Lower leg skin (tissue), 4 donors: Measurements from ENCODE around the gene SEMA4A. TPM values are rescaled to one million over a fixed set of nuclear protein-coding genes. Genes with fewer than 3 reads are reported as not detected.

ENCODE experiments used
- DNase-seq, 2 donors: peaks; one replicate each; pipeline ENCODE4 v3.0.0-alpha.2; 2019; ENCODE audit warnings: low spot score in 2 of 2
- H3K4me3 ChIP-seq: fragments of 200-600 bp; sonication (generic); 2 replicates; pipeline ENCODE4 v1.5.1; 2017; ENCODE audit warnings: mild to moderate bottlenecking, low read depth; ENCODE audit not compliant: poor library complexity, severe bottlenecking
- POLR2A ChIP-seq, 2 donors: fragments of 450-650 bp; IDR thresholded peaks; one replicate each; pipeline ENCODE4 v1.6.1; 2016 to 2017; ENCODE audit warnings: antibody characterized with exemption in 2 of 2, mild to moderate bottlenecking in 1 of 2, moderate library complexity in 1 of 2
- WGBS, 2 donors: methylation state at CpG; one replicate each; pipeline ENCODE4 v1.1.5; 2018; 5-methylcytosine and 5-hydroxymethylcytosine counted together
- intact Hi-C: fragments of 100-400 bp; cut with DNase I; formaldehyde crosslinking; loops from one replicate; pipeline ENCODE4 v1.15.0; 2023; ENCODE audit warnings: low total_unique reads
- total RNA-seq, 4 donors: library from RNA; depleted of rRNA; stranded (reverse); fragments of >200 nt; gene quantifications; one replicate each; pipeline ENCODE4 v1.1.0, GENCODE V29; 2016
- TF ChIP-seq, protein P1 (sequence below), 3 donors: fragments of 450-650 bp; IDR thresholded peaks; one replicate each; pipeline ENCODE4 v1.5.1; 2016; ENCODE audit warnings: antibody characterized with exemption in 3 of 3, mild to moderate bottlenecking in 3 of 3, moderate library complexity in 2 of 3

Gene SEMA4A
- total RNA-seq, 4 donors from 2014 or later: 30.5 to 45.4 (median 41.4) TPM

DNA sequence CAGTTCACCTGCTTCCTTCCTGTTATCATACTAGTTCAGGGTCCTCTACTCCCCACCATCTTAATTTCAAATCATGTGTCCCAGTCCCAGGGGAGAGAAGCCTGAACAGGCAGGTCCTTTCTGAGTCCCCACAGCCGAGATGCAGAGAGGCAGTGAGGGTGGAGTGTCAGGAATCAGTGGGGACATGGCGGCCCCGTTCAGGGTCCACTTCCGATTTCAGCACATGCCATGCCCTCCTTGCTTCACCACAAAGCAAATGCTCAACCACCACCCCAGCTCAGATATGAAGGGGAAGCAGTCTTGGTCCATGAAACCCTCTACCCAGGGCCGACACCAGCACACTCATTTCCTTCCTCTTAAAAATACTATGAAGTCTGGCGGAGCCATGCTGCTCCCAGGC, 5.2 kb upstream of the SEMA4A start:
- TF ChIP-seq POLR2A (IDR thresholded peaks at IDR 0.05): no peak
- TF ChIP-seq, protein P1, sequence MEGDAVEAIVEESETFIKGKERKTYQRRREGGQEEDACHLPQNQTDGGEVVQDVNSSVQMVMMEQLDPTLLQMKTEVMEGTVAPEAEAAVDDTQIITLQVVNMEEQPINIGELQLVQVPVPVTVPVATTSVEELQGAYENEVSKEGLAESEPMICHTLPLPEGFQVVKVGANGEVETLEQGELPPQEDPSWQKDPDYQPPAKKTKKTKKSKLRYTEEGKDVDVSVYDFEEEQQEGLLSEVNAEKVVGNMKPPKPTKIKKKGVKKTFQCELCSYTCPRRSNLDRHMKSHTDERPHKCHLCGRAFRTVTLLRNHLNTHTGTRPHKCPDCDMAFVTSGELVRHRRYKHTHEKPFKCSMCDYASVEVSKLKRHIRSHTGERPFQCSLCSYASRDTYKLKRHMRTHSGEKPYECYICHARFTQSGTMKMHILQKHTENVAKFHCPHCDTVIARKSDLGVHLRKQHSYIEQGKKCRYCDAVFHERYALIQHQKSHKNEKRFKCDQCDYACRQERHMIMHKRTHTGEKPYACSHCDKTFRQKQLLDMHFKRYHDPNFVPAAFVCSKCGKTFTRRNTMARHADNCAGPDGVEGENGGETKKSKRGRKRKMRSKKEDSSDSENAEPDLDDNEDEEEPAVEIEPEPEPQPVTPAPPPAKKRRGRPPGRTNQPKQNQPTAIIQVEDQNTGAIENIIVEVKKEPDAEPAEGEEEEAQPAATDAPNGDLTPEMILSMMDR (IDR thresholded peaks at IDR 0.05): no peak
- DNase-seq: no peak
- intact Hi-C loops: loop anchor here (5.0 kb wide), 1 partner anchor 74 kb away; no protein-coding TSS in a partner anchor
- 51 to 66% methylated on average over 6 of the region's 6 CpGs for WGBS, 2 donors
- H3K4me3 ChIP-seq: no peak overlapping the region

DNA sequence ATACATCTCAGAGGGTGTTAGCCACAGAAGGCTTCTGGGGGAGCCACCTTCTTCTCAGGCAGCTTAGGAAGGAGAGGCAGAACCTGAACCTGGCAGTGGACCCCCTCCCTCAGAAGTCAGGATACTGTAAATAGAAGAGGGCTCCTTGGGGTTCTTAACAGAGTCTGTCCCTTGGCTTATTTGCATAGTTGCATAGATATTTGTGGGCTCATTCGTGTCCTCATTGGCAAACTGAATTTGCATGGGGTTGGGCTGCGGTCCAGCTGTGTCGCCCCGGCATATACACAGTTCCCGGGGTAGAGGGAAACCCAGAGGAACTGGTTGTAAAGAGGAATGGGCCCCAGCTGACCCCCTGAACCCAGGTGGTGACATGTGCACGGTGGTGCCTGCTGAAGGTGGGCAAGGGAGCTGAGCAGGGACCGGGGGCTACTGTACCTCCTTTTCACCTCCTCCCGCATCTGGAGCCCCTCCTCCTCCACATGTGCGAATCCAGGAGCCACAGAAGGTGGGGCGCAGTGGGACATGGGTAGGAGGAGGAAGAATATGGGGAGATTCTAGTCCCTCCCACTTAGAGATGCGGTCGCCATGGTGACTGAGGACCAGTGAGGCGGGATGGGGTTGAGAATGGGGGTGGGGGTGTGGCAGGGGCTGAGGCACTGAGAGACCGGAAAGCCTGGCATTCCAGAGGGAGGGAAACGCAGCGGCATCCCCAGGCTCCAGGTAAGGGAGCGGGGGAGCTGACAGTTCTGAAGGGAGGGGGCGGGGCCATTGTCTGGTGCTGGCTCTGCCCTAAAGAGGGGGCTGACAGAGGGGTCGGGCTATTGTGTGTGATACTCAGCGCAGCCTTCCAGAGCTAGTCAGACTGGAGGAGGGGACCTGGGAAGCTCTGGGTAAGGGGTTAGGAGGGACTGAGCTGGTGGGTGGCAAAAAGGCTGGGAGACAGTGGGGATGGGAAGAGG, 3.7 kb upstream of the SEMA4A start:
- no peak for DNase-seq
- H3K4me3 ChIP-seq: no peak overlapping the region
- TF ChIP-seq, protein P1 (IDR thresholded peaks at IDR 0.05): no peak
- TF ChIP-seq POLR2A (IDR thresholded peaks at IDR 0.05): no peak
- 29 to 37% methylated on average over 20 of the region's 20 CpGs for WGBS, 2 donors
- intact Hi-C loops: loop anchor here (5.0 to 10.0 kb wide), 2 partner anchors 55 to 73 kb away; no protein-coding TSS in a partner anchor

DNA sequence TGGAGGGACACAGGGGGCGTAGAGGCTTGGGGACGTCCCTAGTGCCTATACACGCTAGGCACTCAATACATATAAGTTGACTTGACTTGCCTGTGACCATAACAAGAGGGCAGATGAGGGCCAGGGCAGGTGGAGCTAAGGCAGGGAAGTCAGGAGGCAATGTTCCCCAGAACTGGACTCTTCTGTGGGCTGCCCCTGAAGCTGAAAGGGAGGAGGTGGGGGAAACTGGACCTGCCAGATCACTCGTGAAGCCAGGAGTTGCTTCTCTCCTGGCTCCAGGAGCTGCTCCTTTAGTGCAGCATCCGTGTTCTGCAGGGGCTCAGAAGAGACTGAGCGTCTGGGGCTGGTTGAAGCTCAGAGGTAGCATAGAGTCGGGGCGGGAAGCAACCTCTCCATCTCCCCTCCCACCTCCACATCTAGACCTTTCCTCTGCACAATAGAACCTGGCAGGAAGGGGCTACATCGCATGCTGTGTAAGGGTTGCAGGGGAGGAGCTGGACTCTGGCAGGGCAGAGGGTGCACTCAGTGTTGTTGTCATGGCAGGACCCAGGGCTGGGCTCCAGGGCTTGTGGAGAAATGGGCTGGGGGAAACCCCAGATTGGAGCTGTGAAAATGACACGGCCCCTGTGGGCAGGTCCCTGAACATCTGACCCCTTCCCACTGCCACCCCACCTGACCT, 2.9 kb upstream of the SEMA4A start:
- intact Hi-C loops: loop anchor here (10.0 kb wide), 1 partner anchor 54 kb away; no protein-coding TSS in a partner anchor
- H3K4me3 ChIP-seq: no peak overlapping the region
- TF ChIP-seq, protein P1 (IDR thresholded peaks at IDR 0.05): no peak
- no peak for TF ChIP-seq POLR2A (IDR thresholded peaks at IDR 0.05)
- DNase-seq: no peak
- 49 to 57% methylated on average over 9 to 10 of the region's 10 CpGs for WGBS, 2 donors

DNA sequence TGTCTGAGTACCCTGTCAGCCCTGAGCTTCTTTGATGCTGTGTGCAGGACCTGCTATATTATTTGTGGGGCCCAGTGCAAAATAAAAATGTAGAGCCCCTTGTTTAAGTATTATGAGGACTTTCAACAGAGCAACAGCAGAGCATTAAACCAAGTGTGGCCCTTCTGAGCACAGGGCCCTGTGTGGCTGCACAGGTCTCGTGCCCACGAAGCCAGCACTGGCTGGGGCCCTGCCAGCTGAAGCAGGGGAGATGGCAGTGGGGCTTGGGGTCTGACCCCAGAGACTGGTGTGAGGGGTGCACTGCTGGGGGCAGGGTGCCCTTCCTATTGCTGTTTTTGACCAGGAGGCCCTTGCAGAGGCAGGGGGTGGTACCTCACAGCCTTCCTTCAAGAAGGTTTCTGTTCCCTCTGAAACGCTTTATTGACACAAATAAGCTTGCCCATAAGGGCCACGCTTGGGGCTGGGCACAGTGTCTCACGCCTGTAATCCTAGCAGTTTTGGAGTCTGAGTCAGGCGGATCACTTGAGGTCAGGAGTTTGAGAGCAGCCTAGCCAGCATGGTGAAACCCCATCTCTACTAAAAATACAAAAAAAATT, 2.2 kb upstream of the SEMA4A start:
- no peak overlapping the region for H3K4me3 ChIP-seq
- DNase-seq: no peak
- TF ChIP-seq POLR2A (IDR thresholded peaks at IDR 0.05): no peak
- TF ChIP-seq, protein P1 (IDR thresholded peaks at IDR 0.05): no peak
- WGBS, 2 donors: 40 to 44% methylated on average over 6 of the region's 6 CpGs
- intact Hi-C loops: loop anchor here (10.0 kb wide), 1 partner anchor 54 kb away; no protein-coding TSS in a partner anchor

DNA sequence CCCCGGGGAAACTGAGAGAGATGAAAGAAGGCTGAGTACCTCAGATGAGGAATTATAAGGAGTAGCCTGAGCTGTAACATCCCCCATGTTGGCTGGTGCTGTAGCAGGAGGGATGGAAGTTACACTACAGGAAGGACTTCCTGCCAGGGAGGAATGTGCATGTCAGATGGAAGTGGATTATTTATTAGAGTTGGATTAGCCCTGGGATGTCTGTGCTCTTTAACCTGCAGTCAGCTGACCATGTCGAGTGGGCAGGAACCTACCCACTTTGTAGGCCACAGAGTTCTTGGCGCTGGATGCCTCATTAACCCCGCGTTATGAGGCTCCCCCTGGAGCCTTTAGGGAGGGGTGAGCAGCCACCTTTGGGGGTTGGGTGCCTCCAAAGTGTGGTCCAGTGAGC, 757 bp upstream of the SEMA4A start:
- no peak for TF ChIP-seq POLR2A (IDR thresholded peaks at IDR 0.05)
- TF ChIP-seq, protein P1 (IDR thresholded peaks at IDR 0.05): no peak
- 24 to 35% methylated on average over 4 to 5 of the region's 5 CpGs for WGBS, 2 donors

More for the DNA sequence above, 757 bp upstream of the SEMA4A start:
- intact Hi-C loops: loop anchor here (10.0 kb wide), 1 partner anchor 52 kb away; no protein-coding TSS in a partner anchor
- DNase-seq: no peak
- no peak overlapping the region for H3K4me3 ChIP-seq
